HG03064 (cell line): ENCODE measurements around the gene HGS.
"Not testable (repeated sequence)": the region's sequence is repeated elsewhere in the genome, so short reads cannot be mapped to it uniquely, and the experiment has no call there.

Experiments
- ATAC-seq: cut with Tn5 transposase; IDR thresholded peaks from one replicate; pipeline ENCODE4 v1.9.1; 2021; ENCODE audit warnings: low read depth; ENCODE audit not compliant: unreplicated experiment

The HGS gene

GRCh38 chr17:81738801-81739393 is 55.1 kb downstream of the HGS start:
- ATAC-seq = no peak

DNA sequence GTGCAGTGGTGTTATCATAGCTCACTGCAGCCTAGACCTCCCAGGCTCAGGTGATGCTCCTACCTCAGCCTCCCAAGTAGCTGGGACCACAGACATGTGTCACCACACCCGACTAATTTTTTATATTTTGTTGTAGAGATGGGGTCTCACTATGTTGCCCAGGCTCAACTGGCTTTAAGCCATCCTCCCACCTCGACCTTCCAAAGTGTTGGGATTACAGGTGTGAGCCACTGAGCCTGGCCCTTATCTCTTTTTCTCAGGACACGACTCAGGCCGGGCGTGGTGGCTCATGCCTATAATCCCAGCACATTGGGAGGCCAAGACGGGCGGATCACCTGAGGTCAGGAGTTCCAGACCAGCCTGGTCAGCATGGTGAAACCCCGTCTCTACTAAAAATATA is 55.8 kb downstream of the HGS start:
- not testable (repeated sequence) for ATAC-seq

DNA sequence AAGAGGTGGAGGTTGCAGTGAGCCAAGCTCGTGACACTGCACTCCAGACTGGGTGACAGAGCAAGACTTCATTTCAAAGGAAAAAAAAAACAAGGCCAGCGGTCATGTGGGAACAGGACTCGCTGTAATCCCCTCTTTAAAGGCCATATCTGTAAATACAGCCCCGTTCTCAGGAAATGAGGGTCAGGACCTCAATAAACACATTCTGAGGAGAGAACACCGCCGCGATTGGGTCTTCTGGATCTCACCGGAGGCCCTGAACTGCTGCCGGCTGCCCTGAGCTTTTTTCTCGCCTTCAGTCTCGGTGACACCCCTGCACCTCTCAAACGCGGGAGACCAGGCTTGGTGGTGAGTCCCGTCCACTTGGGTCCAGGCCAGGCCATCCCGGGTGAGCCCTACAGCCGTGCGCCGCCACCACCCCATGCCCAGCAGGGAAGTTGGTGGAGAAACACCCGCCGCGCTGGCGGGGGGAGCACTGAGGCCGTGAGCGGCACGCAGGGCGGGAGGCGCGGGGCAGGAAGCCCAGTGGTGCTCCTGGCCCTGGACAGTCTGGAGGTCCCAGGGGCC is 56.7 kb downstream of the HGS start:
- no peak for ATAC-seq

- ATAC-seq = no peak
These were observed 57.3 kb downstream of the HGS start for GRCh38 chr17:81741049-81741593.

- no peak for ATAC-seq
These were observed 58.0 kb downstream of the HGS start for GRCh38 chr17:81741594-81742452.
